BLaER1 (cell line): ENCODE data around the gene ITGB4.
A peak's percentile ranks its signal among the peaks of the same experiment; 100 is the strongest.

Experiments
- H3K27ac ChIP-seq: shearing (Covaris generic); formaldehyde crosslinking; 2 replicates; pipeline ENCODE4 v1.8.1; 2022
- H3K27me3 ChIP-seq: shearing (Covaris generic); formaldehyde crosslinking; 2 replicates; pipeline ENCODE4 v1.8.1; 2022
- H3K36me3 ChIP-seq: shearing (Covaris generic); formaldehyde crosslinking; 2 replicates; pipeline ENCODE4 v1.8.1; 2022
- H3K4me1 ChIP-seq: shearing (Covaris generic); formaldehyde crosslinking; 2 replicates; pipeline ENCODE4 v1.8.1; 2022
- H3K4me2 ChIP-seq: shearing (Covaris generic); formaldehyde crosslinking; 2 replicates; pipeline ENCODE4 v1.8.1; 2022
- H3K4me3 ChIP-seq: shearing (Covaris generic); formaldehyde crosslinking; 2 replicates; pipeline ENCODE4 v1.8.1; 2022
- H3K9ac ChIP-seq: shearing (Covaris generic); formaldehyde crosslinking; 2 replicates; pipeline ENCODE4 v1.8.1; 2022
- H3K9me3 ChIP-seq: shearing (Covaris generic); formaldehyde crosslinking; 2 replicates; pipeline ENCODE4 v1.8.1; 2022
- H4K20me1 ChIP-seq: shearing (Covaris generic); formaldehyde crosslinking; 2 replicates; pipeline ENCODE4 v1.8.1; 2022
- Cebpa-rat ChIP-seq: shearing (Covaris generic); IDR thresholded peaks from 2 replicates; pipeline ENCODE4 v1.8.1; 2022

ITGB4 gene

GRCh38 chr17:75695830-75696271 is 25.4 kb upstream of the ITGB4 start:
- Histone ChIP-seq H3K4me2 (no peak overlapping the region), H4K20me1 (peaks cover 37% of the 10 kb centered on the region), H3K4me3 (no peak overlapping the region), H3K9ac (no peak overlapping the region), H3K27ac (no peak overlapping the region), H3K27me3 (no peaks in the 10 kb centered on the region), H3K4me1 (peaks cover 52% of the 10 kb centered on the region), H3K36me3 (peaks cover 89% of the 10 kb centered on the region), H3K9me3 (no peaks in the 10 kb centered on the region)
- TF ChIP-seq Cebpa-rat, result no peak

DNA sequence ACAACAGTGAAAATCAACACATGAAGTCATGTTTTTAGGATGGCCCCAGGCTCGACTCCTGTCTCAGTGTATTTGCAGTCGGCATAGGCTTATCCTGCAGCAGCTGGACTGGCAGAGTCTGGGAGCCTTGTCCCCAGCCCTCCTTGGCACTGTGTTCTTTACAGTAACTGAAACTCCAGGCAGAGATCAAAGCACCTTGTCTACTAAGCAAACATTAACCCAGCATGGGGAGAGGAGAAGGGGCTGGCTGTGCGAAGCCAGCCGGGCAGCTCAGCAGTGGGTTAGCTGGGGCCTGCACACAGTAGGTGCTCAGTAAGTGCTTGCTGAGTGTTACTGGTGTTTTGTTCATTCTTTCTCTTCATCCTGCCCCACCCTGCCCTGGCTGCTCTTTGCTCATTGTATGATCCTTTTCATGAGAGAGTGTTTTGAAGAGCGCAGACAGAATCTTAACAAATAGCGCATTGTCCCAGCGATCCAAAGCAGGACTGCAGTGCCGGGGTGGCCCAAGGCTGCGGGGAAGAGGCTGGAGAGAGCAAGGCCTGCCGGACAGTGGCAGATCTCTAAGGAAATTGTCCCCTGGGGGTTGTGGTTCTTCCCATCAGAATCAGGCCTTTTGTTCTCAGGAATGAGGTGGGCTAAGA is 23.5 kb upstream of the ITGB4 start:
- Histone ChIP-seq H3K9me3 (no peaks in the 10 kb centered on the region), H3K9ac (peak overlapping the region; percentile 69)

DNA sequence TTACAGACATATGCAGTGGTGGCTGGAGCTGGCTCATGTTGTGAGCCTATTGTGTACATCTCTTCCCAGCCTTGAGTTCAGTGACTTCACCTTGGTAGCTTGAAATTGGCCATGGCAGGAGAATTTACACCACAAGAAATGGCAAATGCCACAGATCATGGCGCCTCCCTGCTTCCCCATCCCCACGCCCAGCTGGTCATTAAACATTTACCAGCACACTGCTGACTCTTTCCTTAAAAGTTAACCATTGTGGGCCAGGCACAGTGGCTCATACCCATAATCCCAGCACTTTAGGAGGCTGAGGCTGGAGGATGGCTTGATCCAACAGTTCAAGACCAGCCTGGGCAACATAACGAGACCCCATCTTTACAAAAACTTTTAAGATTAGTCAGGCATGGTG is 22.6 kb upstream of the ITGB4 start:
- H3K4me3 ChIP-seq, result no peak overlapping the region
- peak overlapping the region; percentile 78; the same call in 1 of the 2 replicates for H3K4me2 ChIP-seq
- no peaks in the 10 kb centered on the region for H3K27me3 ChIP-seq
- peaks cover 98% of the 10 kb centered on the region for H3K36me3 ChIP-seq
- no peak overlapping the region for H3K9ac ChIP-seq
- no peak overlapping the region; the same call in 1 of the 2 replicates for H3K27ac ChIP-seq
- no peak for TF ChIP-seq Cebpa-rat
- peaks cover 23% of the 10 kb centered on the region for H4K20me1 ChIP-seq
- peaks cover 24% of the 10 kb centered on the region for H3K4me1 ChIP-seq
- H3K9me3 ChIP-seq, result no peaks in the 10 kb centered on the region

More for the DNA sequence above, 23.5 kb upstream of the ITGB4 start:
- H3K4me2 ChIP-seq, result peak overlapping the region; percentile 78
- peaks cover 23% of the 10 kb centered on the region for H4K20me1 ChIP-seq
- peak overlapping the region; percentile 56 for H3K27ac ChIP-seq
- no peak overlapping the region for H3K4me3 ChIP-seq
- no peak for TF ChIP-seq Cebpa-rat
- H3K4me1 ChIP-seq, result peaks cover 32% of the 10 kb centered on the region
- peaks cover 98% of the 10 kb centered on the region for H3K36me3 ChIP-seq
- H3K27me3 ChIP-seq, result no peaks in the 10 kb centered on the region

DNA sequence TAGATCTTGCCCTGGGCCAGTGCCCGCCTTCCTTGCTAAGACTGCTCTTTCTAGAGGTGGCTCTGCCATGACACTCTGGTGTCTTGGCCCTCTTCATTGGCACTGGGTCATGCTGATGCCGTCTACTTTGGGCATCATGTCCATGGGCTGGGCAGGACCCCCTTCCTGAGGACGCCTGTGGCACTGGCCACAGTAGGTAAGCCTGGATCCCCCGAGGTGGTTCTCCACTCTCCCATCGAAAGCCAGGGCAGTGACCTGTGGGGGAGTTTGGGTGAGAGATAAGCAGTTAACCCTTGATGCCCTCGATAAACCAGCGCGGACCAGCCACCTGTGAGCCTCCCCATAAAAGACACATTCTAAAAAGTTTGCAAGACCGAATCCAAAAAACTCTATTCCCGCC is 20.0 kb upstream of the ITGB4 start:
- Histone ChIP-seq H3K9ac (no peak overlapping the region), H3K36me3 (peaks cover 98% of the 10 kb centered on the region)

GRCh38 chr17:75703191-75703590 is 18.1 kb upstream of the ITGB4 start:
- Histone ChIP-seq H3K27ac (no peak overlapping the region), H3K27me3 (no peaks in the 10 kb centered on the region), H3K9ac (no peak overlapping the region), H3K36me3 (peaks cover 100% of the 10 kb centered on the region), H3K4me3 (no peak overlapping the region), H4K20me1 (peaks cover 6% of the 10 kb centered on the region), H3K4me2 (no peak overlapping the region), H3K9me3 (no peaks in the 10 kb centered on the region), H3K4me1 (peaks cover 8% of the 10 kb centered on the region)
- TF ChIP-seq Cebpa-rat, result no peak

More for the DNA sequence above, 20.0 kb upstream of the ITGB4 start:
- H4K20me1 ChIP-seq, result peaks cover 19% of the 10 kb centered on the region
- no peak for TF ChIP-seq Cebpa-rat
- no peaks in the 10 kb centered on the region for H3K27me3 ChIP-seq
- H3K4me3 ChIP-seq, result no peak overlapping the region
- H3K9me3 ChIP-seq, result no peaks in the 10 kb centered on the region
- no peak overlapping the region for H3K4me2 ChIP-seq
- H3K4me1 ChIP-seq, result peaks cover 22% of the 10 kb centered on the region
- no peak overlapping the region for H3K27ac ChIP-seq

DNA sequence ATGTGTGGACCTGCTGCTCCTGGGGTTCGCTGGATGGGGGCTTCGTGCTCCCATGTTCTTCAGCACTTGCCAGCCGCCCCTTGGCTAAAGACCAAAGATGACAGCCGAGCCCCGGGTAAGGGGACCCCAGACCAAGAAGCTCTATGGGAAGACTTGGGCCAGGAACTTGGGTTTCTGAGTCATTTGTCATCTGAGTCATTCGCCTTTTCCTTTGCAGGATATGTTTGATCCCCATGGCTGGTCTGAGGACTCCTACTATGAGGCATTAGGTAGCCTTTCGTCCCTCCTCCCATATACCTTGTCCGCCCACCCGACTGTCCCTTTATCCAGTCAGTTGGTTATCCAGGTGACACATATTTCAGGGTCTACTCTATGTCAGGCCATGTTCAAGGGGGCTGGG is 17.7 kb upstream of the ITGB4 start:
- no peak overlapping the region for H3K9ac ChIP-seq
- TF ChIP-seq Cebpa-rat, result no peak
- H3K4me3 ChIP-seq, result no peak overlapping the region
- peaks cover 2% of the 10 kb centered on the region; the same call in 1 of the 2 replicates for H4K20me1 ChIP-seq
- H3K27ac ChIP-seq, result no peak overlapping the region
- no peaks in the 10 kb centered on the region for H3K27me3 ChIP-seq
- no peaks in the 10 kb centered on the region for H3K9me3 ChIP-seq
- H3K4me2 ChIP-seq, result no peak overlapping the region
- H3K4me1 ChIP-seq, result peaks cover 4% of the 10 kb centered on the region
- H3K36me3 ChIP-seq, result peaks cover 100% of the 10 kb centered on the region

DNA sequence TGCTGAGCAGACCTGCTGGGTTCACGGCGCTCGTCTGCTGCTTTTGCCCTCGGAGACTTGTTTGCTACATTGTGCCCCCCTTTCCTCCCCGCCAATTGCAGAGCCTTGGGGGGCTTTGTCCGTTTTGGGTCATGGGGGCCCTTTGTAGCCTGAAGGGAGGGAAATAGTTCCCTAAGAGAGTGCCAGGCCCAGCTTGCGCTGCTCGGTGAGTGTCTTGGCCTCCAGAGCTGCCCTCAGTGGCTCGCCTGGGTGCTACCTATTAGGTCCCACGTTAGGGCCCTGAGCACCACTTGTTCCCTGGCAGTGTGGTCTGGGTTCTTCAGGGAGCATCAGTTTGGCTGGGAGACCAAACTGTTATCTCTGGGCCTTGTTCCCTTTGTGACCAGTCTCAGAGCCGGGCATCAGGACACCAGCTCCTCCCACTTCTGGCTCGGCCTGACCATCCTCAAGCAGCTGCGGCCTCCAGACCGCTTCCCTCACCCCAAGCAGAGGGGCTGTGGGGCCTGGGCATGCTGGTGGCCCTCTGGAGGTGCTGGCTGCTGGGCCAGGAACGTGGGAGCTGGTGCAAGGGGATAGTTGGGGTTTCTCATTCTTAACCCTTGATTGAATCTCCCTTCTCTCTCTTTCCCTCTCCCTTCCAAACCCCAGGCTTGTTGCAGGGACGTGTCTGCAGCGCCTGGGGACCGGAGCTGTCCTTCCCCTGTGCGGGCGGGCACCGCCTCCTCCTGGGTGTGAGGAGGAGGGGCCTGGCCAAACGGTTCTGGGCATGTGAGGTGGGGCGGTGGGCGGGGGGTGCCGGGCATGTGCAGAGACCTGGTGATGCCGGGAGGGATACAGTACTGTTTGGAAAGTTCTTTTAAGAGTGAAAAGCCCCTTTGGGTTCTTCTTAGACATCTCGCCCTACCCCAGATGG is 16.0 kb upstream of the ITGB4 start:
- Histone ChIP-seq H3K4me2 (no peak overlapping the region), H3K4me1 (no peaks in the 10 kb centered on the region), H3K27me3 (no peaks in the 10 kb centered on the region), H3K4me3 (no peak overlapping the region), H4K20me1 (no peaks in the 10 kb centered on the region; the same call in 1 of the 2 replicates), H3K9me3 (no peaks in the 10 kb centered on the region), H3K27ac (no peak overlapping the region), H3K9ac (no peak overlapping the region), H3K36me3 (peaks cover 87% of the 10 kb centered on the region)
- TF ChIP-seq Cebpa-rat, result no peak

- H3K27me3 ChIP-seq, result no peaks in the 10 kb centered on the region
- no peak overlapping the region for H3K4me3 ChIP-seq
- H3K9ac ChIP-seq, result no peak overlapping the region
- peaks cover 77% of the 10 kb centered on the region for H3K36me3 ChIP-seq
- H3K4me1 ChIP-seq, result peaks cover 5% of the 10 kb centered on the region; the same call in 1 of the 2 replicates
- no peak overlapping the region for H3K27ac ChIP-seq
- H3K4me2 ChIP-seq, result no peak overlapping the region
- TF ChIP-seq Cebpa-rat, result no peak
- H4K20me1 ChIP-seq, result no peaks in the 10 kb centered on the region; the same call in 1 of the 2 replicates
- no peaks in the 10 kb centered on the region for H3K9me3 ChIP-seq
These were observed 15.1 kb upstream of the ITGB4 start for GRCh38 chr17:75706042-75706728.

DNA sequence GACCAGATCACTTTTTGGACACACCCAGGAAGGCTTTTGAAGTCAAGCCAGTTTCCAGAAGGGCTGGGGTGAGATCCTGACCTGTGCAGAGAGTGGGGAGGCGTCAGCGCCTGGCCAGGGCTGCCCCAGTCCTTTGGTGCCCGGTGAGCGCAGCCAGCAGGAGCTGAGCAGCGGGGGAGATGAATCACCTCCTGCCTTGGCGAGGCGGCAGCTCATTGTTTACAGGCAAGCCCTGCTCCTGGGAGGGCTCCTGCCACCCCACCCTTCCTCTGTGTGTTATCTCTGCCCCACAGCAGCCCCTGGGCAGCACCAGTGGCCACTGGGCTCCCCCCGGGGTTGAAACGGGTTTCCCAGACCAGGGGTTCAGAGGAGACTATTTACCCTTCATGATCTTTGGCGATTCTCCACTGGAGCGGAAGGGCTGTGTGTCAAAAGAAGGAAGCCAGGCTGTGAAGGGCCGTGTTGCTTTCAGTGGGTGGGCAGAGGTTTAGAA is 14.1 kb upstream of the ITGB4 start:
- Histone ChIP-seq H3K36me3 (peaks cover 68% of the 10 kb centered on the region), H3K9me3 (no peaks in the 10 kb centered on the region), H3K4me1 (peaks cover 8% of the 10 kb centered on the region; the same call in 1 of the 2 replicates), H3K9ac (no peak overlapping the region), H3K4me2 (no peak overlapping the region), H3K27me3 (no peaks in the 10 kb centered on the region), H3K4me3 (no peak overlapping the region), H4K20me1 (no peaks in the 10 kb centered on the region; the same call in 1 of the 2 replicates), H3K27ac (peak overlapping the region; percentile 9; the same call in 1 of the 2 replicates)
- no peak for TF ChIP-seq Cebpa-rat
